Measurements from ENCODE around the gene MTRF1L.

- TF ChIP-seq CTCF (conservative IDR thresholded peaks at IDR 0.05 in 1 of 2, IDR thresholded peaks at IDR 0.05 in 1 of 2; ENCODE audit: extremely low read depth in 1 of 2, insufficient read depth in 1 of 2, low read depth in 1 of 2, low read length in 2 of 2) (no peak), EZH2 (IDR thresholded peaks at IDR 0.05; ENCODE audit: borderline replicate concordance, low read length) (no peak)
Measured at GRCh38 chr6:152950240-152950639, 52.3 kb downstream of the MTRF1L start.
